ENCODE results near the gene ZNF491.
"Not testable (repeated sequence)": the region's sequence is repeated elsewhere in the genome, so short reads cannot be mapped to it uniquely, and the experiment has no call there.

GRCh38 chr19:11835626-11836066 is 37.3 kb downstream of the ZNF491 start:
- TF ChIP-seq, protein P1, sequence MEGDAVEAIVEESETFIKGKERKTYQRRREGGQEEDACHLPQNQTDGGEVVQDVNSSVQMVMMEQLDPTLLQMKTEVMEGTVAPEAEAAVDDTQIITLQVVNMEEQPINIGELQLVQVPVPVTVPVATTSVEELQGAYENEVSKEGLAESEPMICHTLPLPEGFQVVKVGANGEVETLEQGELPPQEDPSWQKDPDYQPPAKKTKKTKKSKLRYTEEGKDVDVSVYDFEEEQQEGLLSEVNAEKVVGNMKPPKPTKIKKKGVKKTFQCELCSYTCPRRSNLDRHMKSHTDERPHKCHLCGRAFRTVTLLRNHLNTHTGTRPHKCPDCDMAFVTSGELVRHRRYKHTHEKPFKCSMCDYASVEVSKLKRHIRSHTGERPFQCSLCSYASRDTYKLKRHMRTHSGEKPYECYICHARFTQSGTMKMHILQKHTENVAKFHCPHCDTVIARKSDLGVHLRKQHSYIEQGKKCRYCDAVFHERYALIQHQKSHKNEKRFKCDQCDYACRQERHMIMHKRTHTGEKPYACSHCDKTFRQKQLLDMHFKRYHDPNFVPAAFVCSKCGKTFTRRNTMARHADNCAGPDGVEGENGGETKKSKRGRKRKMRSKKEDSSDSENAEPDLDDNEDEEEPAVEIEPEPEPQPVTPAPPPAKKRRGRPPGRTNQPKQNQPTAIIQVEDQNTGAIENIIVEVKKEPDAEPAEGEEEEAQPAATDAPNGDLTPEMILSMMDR (IDR thresholded peaks at IDR 0.05; ENCODE audit: insufficient read depth, low read length): not testable (repeated sequence)
- TF ChIP-seq, protein P2, sequence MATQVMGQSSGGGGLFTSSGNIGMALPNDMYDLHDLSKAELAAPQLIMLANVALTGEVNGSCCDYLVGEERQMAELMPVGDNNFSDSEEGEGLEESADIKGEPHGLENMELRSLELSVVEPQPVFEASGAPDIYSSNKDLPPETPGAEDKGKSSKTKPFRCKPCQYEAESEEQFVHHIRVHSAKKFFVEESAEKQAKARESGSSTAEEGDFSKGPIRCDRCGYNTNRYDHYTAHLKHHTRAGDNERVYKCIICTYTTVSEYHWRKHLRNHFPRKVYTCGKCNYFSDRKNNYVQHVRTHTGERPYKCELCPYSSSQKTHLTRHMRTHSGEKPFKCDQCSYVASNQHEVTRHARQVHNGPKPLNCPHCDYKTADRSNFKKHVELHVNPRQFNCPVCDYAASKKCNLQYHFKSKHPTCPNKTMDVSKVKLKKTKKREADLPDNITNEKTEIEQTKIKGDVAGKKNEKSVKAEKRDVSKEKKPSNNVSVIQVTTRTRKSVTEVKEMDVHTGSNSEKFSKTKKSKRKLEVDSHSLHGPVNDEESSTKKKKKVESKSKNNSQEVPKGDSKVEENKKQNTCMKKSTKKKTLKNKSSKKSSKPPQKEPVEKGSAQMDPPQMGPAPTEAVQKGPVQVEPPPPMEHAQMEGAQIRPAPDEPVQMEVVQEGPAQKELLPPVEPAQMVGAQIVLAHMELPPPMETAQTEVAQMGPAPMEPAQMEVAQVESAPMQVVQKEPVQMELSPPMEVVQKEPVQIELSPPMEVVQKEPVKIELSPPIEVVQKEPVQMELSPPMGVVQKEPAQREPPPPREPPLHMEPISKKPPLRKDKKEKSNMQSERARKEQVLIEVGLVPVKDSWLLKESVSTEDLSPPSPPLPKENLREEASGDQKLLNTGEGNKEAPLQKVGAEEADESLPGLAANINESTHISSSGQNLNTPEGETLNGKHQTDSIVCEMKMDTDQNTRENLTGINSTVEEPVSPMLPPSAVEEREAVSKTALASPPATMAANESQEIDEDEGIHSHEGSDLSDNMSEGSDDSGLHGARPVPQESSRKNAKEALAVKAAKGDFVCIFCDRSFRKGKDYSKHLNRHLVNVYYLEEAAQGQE (IDR thresholded peaks at IDR 0.05; ENCODE audit: insufficient replicate concordance, low read depth): not testable (repeated sequence)
